H9 (cell line): ENCODE data around the gene R3HDM1. TPM values are rescaled to one million over a fixed set of nuclear protein-coding genes. Genes with fewer than 3 reads are reported as not detected.

ENCODE experiments used
- DNase-seq: peaks from one replicate; pipeline ENCODE4 v3.0.0-alpha.2; 2017
- H2AFZ ChIP-seq: one replicate; pipeline ENCODE4 v1.6.1; 2013; ENCODE audit warnings: mild to moderate bottlenecking, low read length, control low read depth, moderate library complexity
- H2AK5ac ChIP-seq: 2 replicates; pipeline ENCODE4 v1.6.1; 2013; ENCODE audit warnings: low read length, control low read depth, mixed read lengths; ENCODE audit not compliant: insufficient read length
- H2BK120ac ChIP-seq: one replicate; pipeline ENCODE4 v1.6.1; 2013; ENCODE audit warnings: low read depth, mild to moderate bottlenecking, low read length, control low read depth, inconsistent platforms; ENCODE audit not compliant: poor library complexity, severe bottlenecking
- H2BK12ac ChIP-seq: 2 replicates; pipeline ENCODE4 v1.6.1; 2013; ENCODE audit warnings: low read length, control low read depth, mixed read lengths, low read depth; ENCODE audit not compliant: insufficient read length
- H2BK15ac ChIP-seq: 2 replicates; pipeline ENCODE4 v1.6.1; 2013; ENCODE audit warnings: low read depth, low read length, control low read depth
- H2BK20ac ChIP-seq: one replicate; pipeline ENCODE4 v1.6.1; 2013; ENCODE audit warnings: low read depth, mild to moderate bottlenecking, low read length, control low read depth, inconsistent platforms; ENCODE audit not compliant: poor library complexity, severe bottlenecking
- H2BK5ac ChIP-seq: 2 replicates; pipeline ENCODE4 v1.6.1; 2013; ENCODE audit warnings: low read length, control low read depth, mixed read lengths; ENCODE audit not compliant: insufficient read length
- H3K14ac ChIP-seq: 2 replicates; pipeline ENCODE4 v1.6.1; 2013; ENCODE audit warnings: low read length, control low read depth; ENCODE audit not compliant: insufficient read depth
- H3K18ac ChIP-seq: 2 replicates; pipeline ENCODE4 v1.6.1; 2013; ENCODE audit warnings: low read depth, mild to moderate bottlenecking, mixed read lengths, low read length, control low read depth; ENCODE audit not compliant: insufficient read length
- H3K23ac ChIP-seq: 2 replicates; pipeline ENCODE4 v1.6.1; 2013; ENCODE audit warnings: low read length, control low read depth, mixed read lengths, low read depth; ENCODE audit not compliant: insufficient read length
- H3K23me2 ChIP-seq: 2 replicates; pipeline ENCODE4 v1.6.1; 2013; ENCODE audit warnings: low read depth, mild to moderate bottlenecking, mixed read lengths, low read length, control low read depth; ENCODE audit not compliant: insufficient read length, poor library complexity, severe bottlenecking
- H3K27ac ChIP-seq: 2 replicates; pipeline ENCODE4 v1.5.1; 2013; ENCODE audit warnings: low read length, control low read depth, mixed read lengths, low read depth; ENCODE audit not compliant: insufficient read length
- H3K27me3 ChIP-seq: 2 replicates; pipeline ENCODE4 v1.6.1; 2013; ENCODE audit warnings: low read length, control low read depth, inconsistent platforms; ENCODE audit not compliant: insufficient read depth
- H3K4ac ChIP-seq: 2 replicates; pipeline ENCODE4 v1.6.1; 2013; ENCODE audit warnings: low read depth, mild to moderate bottlenecking, control low read depth, inconsistent platforms, low read length, moderate library complexity
- H3K4me1 ChIP-seq: 2 replicates; pipeline ENCODE4 v1.6.1; 2013; ENCODE audit warnings: low read length, control low read depth, inconsistent platforms; ENCODE audit not compliant: insufficient read depth
- H3K4me2 ChIP-seq: 2 replicates; pipeline ENCODE4 v1.6.1; 2013; ENCODE audit warnings: low read length, control low read depth, mixed read lengths; ENCODE audit not compliant: insufficient read length, insufficient read depth
- H3K56ac ChIP-seq: 2 replicates; pipeline ENCODE4 v1.6.1; 2013; ENCODE audit warnings: low read depth, mild to moderate bottlenecking, mixed read lengths, low read length, control low read depth; ENCODE audit not compliant: insufficient read length
- H3K79me1 ChIP-seq: 2 replicates; pipeline ENCODE4 v1.6.1; 2013; ENCODE audit warnings: low read depth, mild to moderate bottlenecking, moderate library complexity, low read length, control low read depth, inconsistent platforms; ENCODE audit not compliant: insufficient read depth, poor library complexity, severe bottlenecking
- H3K79me2 ChIP-seq: 2 replicates; pipeline ENCODE4 v1.6.1; 2013; ENCODE audit warnings: low read length, control low read depth, inconsistent platforms; ENCODE audit not compliant: insufficient read depth
- H3K9ac ChIP-seq: 2 replicates; pipeline ENCODE4 v1.6.1; 2013; ENCODE audit warnings: low read length, control low read depth, mixed read lengths; ENCODE audit not compliant: insufficient read length; ENCODE audit errors: extremely low read depth
- H3K9me3 ChIP-seq: one replicate; pipeline ENCODE4 v1.6.1; 2013; ENCODE audit warnings: low read depth, low read length, inconsistent platforms; ENCODE audit not compliant: control insufficient read depth
- H3T11ph ChIP-seq: one replicate; pipeline ENCODE4 v1.6.1; 2013; ENCODE audit warnings: mild to moderate bottlenecking, low read length, control low read depth, inconsistent platforms
- H4K20me1 ChIP-seq: one replicate; pipeline ENCODE4 v1.6.1; 2013; ENCODE audit not compliant: control insufficient read depth, insufficient read length, insufficient read depth
- H4K5ac ChIP-seq: 2 replicates; pipeline ENCODE4 v1.6.1; 2013; ENCODE audit warnings: low read depth, mild to moderate bottlenecking, mixed read lengths, low read length, control low read depth; ENCODE audit not compliant: insufficient read length
- H4K8ac ChIP-seq: replicated peaks from 2 replicates; pipeline ENCODE4 v1.6.1; 2013; ENCODE audit warnings: low read length, control low read depth, mixed read lengths, low read depth; ENCODE audit not compliant: insufficient read length
- H4K91ac ChIP-seq: 2 replicates; pipeline ENCODE4 v1.6.1; 2013; ENCODE audit warnings: low read depth, mild to moderate bottlenecking, moderate library complexity, mixed read lengths, low read length, control low read depth; ENCODE audit not compliant: insufficient read length
- H3K27ac Mint-ChIP-seq, 3 experiments: 2 replicates in 2 of 3; 3 replicates in 1 of 3; pipeline ENCODE4 v1.8.0; 2020 to 2021; ENCODE audit warnings: mixed read lengths in 3 of 3, mild to moderate bottlenecking in 1 of 3, moderate library complexity in 1 of 3
- H3K27me3 Mint-ChIP-seq: 2 replicates; pipeline ENCODE4 v1.8.0; 2021; ENCODE audit warnings: low read depth, mild to moderate bottlenecking, moderate library complexity, mixed read lengths
- H3K36me3 Mint-ChIP-seq, 3 experiments: 2 replicates in 2 of 3; 3 replicates in 1 of 3; pipeline ENCODE4 v1.8.0; 2020 to 2021; ENCODE audit warnings: low read depth in 3 of 3, mixed read lengths in 3 of 3; ENCODE audit not compliant: insufficient read depth in 1 of 3
- H3K4me1 Mint-ChIP-seq, 2 experiments: 2 replicates each; pipeline ENCODE4 v1.8.0; 2020; ENCODE audit warnings: mixed read lengths in 2 of 2
- H3K4me3 Mint-ChIP-seq, 2 experiments: 2 replicates in 1 of 2; 3 replicates in 1 of 2; pipeline ENCODE4 v1.8.0; 2020 to 2021; ENCODE audit warnings: mild to moderate bottlenecking in 2 of 2, mixed read lengths in 2 of 2, moderate library complexity in 1 of 2
- H3K9me3 Mint-ChIP-seq, 2 experiments: 2 replicates in 1 of 2; 3 replicates in 1 of 2; pipeline ENCODE4 v1.8.0; 2020; ENCODE audit warnings: mild to moderate bottlenecking in 2 of 2, mixed read lengths in 2 of 2, moderate library complexity in 1 of 2
- CTCF ChIP-seq: fragments of 200-600 bp; sonication (generic); conservative IDR thresholded peaks from 3 replicates; pipeline ENCODE4 v1.8.0; 2021; ENCODE audit warnings: antibody characterized with exemption, mild to moderate bottlenecking
- WGBS: extraction: QIAGEN DNeasy Blood & Tissue Kit; methylation state at CpG from one replicate; pipeline ENCODE4 v1.1.7; 2013; ENCODE audit warnings: missing lambda C conversion rate, low lambda C conversion rate, mixed read lengths; ENCODE audit not compliant: insufficient read length; ENCODE audit errors: extremely low coverage; 5-methylcytosine and 5-hydroxymethylcytosine counted together
- total RNA-seq: library from RNA; stranded (reverse); gene quantifications from 2 replicates; pipeline ENCODE4 v1.2.1, GENCODE V29; 2021

R3HDM1 gene
- total RNA-seq, 1 experiment from 2014 or later, result 58.8 TPM

- TF ChIP-seq CTCF, result no peak
- H3K36me3 Mint-ChIP-seq, result peaks cover 12 to 41% (median 40%) of the 10 kb centered on the region in 3 experiments
- Histone ChIP-seq H2BK15ac (no peak overlapping the region), H2BK20ac (no peak overlapping the region), H3K4ac (no peak overlapping the region), H3K23ac (no peak overlapping the region), H3K27ac (no peak overlapping the region), H3K9ac (no peak overlapping the region), H3T11ph (no peak overlapping the region), H3K27me3 (no peaks in the 10 kb centered on the region), H2AK5ac (no peak overlapping the region), H3K9me3 (no peaks in the 10 kb centered on the region), H3K18ac (no peak overlapping the region), H3K4me1 (no peaks in the 10 kb centered on the region), H3K56ac (no peak overlapping the region), H2BK120ac (no peak overlapping the region), H2BK12ac (no peak overlapping the region), H3K23me2 (no peaks in the 10 kb centered on the region), H4K8ac (no peak overlapping the region), H2BK5ac (no peak overlapping the region), H3K79me1 (no peaks in the 10 kb centered on the region), H2AFZ (no peak overlapping the region), H3K4me2 (no peak overlapping the region), H4K20me1 (no peaks in the 10 kb centered on the region), H4K5ac (no peak overlapping the region), H3K79me2 (no peaks in the 10 kb centered on the region), H4K91ac (no peak overlapping the region), H3K14ac (no peak overlapping the region)
- WGBS, result no CpG with 5 or more reads among the region's 3 CpGs
- no peak overlapping the region; a peak in 1 of 7 replicates for H3K27ac Mint-ChIP-seq
- no peak for DNase-seq
- H3K4me3 Mint-ChIP-seq, result no peak overlapping the region
- H3K27me3 Mint-ChIP-seq, result no peaks in the 10 kb centered on the region
- H3K9me3 Mint-ChIP-seq, result no peaks in the 10 kb centered on the region
- H3K4me1 Mint-ChIP-seq, result no peaks in the 10 kb centered on the region
Measured at GRCh38 chr2:135676031-135676430, 144.7 kb downstream of the R3HDM1 start.
